ENCODE data around the gene CYP3A5. TPM values are rescaled to one million over a fixed set of nuclear protein-coding genes. Genes with fewer than 3 reads are reported as not detected.

Gene CYP3A5
- total and polyA plus RNA-seq, 2 of the 13 experiments (the other 11 are each of a cell fraction or from before 2014, with no cell fraction given), result 5.7 to 9.3 TPM

DNA sequence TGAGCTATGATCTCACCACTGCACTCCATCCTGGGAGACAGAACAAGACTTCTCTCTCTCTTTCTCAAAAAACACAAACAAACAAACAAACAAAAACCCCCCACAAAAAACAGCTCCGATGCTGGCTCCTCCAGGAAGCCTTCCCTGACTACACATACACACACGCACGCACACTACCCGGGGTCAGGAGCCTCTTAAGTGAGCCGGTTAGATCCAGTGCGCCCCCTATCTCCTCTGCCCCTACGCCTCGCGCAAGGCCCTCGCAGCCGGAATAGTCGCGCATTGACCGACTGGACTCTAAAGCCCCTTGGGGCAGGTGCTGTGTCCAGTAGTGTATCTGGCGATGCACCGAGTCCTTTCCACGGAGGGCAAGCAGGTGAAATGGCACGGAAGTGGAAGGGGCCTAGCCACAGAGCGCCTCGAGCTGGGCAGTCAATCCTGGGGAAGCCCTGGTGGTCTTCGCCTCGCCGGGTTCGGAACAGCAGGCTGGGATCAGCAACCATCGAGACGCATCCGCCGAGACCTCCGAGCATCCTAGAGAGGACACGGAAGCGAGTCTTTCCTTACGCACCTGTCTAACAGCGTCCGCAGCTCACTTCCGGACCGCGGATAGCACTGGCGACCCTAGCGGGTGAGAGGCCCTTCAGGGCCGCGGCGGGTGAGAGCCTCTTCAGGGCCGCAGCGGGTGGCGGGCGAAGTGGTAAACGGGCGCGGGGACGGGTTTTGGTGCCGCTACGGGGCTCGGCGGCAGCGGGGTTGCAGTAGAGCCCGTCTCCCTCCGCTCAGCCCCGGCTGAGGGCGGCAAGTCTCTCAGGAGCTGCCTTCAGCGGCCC lies 63.2 kb downstream of the CYP3A5 start, which contains the start of gene ZSCAN25:
TSS of gene ZSCAN25 (plus strand) at position 588 of the 833 bp plus-strand sequence. CDS start 2,661 bp downstream, outside the sequence.
- Histone ChIP-seq H3K9ac (ENCODE audit: insufficient read depth, low read depth, low read length) (peak within 1 kb of the TSS; percentile 99), H3K4me3 (replicated peaks in 1 of 3; ENCODE audit: insufficient read depth in 1 of 3, low read depth in 2 of 3, low read length in 3 of 3) (peak within 1 kb of the TSS; percentile 93 to 98 (median 96)), H3K4me2 (ENCODE audit: low read depth, low read length) (peak within 1 kb of the TSS; percentile 97), H3K27ac (ENCODE audit: extremely low read length, insufficient read depth, low read length) (peak within 1 kb of the TSS; percentile 96), H3K9me3 (ENCODE audit: low read length) (no peaks in the 10 kb centered on the region), H3K36me3 (replicated peaks in 1 of 2; ENCODE audit: control insufficient read depth in 1 of 2, insufficient read depth in 2 of 2, low read length in 2 of 2) (peaks cover 18 to 33% of the 10 kb centered on the region in 2 experiments), H3K4me1 (ENCODE audit: insufficient read depth, low read length) (peaks cover 25% of the 10 kb centered on the region), H4K20me1 (ENCODE audit: insufficient read depth, low read length) (no peaks in the 10 kb centered on the region), H3K27me3 (ENCODE audit: control insufficient read depth in 1 of 2, insufficient read depth in 2 of 2, low read length in 2 of 2) (no peaks in the 10 kb centered on the region; a peak in 1 of 5 replicates), H2AFZ (ENCODE audit: low read length) (peak within 1 kb of the TSS; percentile 97), H3K79me2 (ENCODE audit: insufficient read depth, low read length) (peaks cover 27% of the 10 kb centered on the region)
- ChIA-PET POLR2A (interaction anchor here (1.0 to 2.9 kb wide), 19 partner anchors 14 to 387 kb away, joined by 3 to 23 read pairs (median 5); partner anchors contain the start of genes ATP5MF, AZGP1, TRIM4 and ZKSCAN5), CTCF (ENCODE audit: low intra/inter-chr PET ratio, low total read pairs) (no interaction called here)
- DNase-seq (ENCODE audit: low spot score) (peak; percentile 91), ATAC-seq (peak; percentile 96), FAIRE-seq (peak; percentile 94)
- 0% methylated on average over 9 of the region's 60 CpGs for WGBS (ENCODE audit: low lambda C conversion rate)
- in situ Hi-C loops (cut with HindIII; ENCODE audit: extremely low pct_ligation_motif_present, low pct_unique_long_range_greater_than_20kb) (no loop called here), intact Hi-C loops (cut with micrococcal nuclease; ENCODE audit: unreplicated experiment) (loop anchor here (2.0 kb wide), 1 partner anchor 58 kb away; the partner anchor contains the start of gene ZNF655)
- BruUV-seq (replicated peaks), result TSS peak; percentile 91
- TF ChIP-seq EZH2 (conservative IDR thresholded peaks at IDR 0.05; ENCODE audit: low read depth, low read length), result no peak
- peak; percentile 67; the same call in 1 of the 2 replicates for TF ChIP-seq MTA1 (CRISPR knock-in tag; IDR thresholded peaks at IDR 0.05; ENCODE audit: borderline replicate concordance)
- no peak for TF ChIP-seq ZNF652 (CRISPR knock-in tag; IDR thresholded peaks at IDR 0.05; ENCODE audit: borderline replicate concordance, low read depth)
- TF ChIP-seq NFIB (CRISPR knock-in tag; IDR thresholded peaks at IDR 0.05; ENCODE audit: borderline replicate concordance), result no peak
- peak; percentile 90 for TF ChIP-seq RNF2 (conservative IDR thresholded peaks at IDR 0.05; ENCODE audit: low read depth)
- peak; percentile 35; the same call in 1 of the 2 replicates for TF ChIP-seq ZNF296 (CRISPR knock-in tag; conservative IDR thresholded peaks at IDR 0.05)
- TF ChIP-seq EED (CRISPR knock-in tag; IDR thresholded peaks at IDR 0.05), result peak; percentile 87
- no peak for TF ChIP-seq RORA (CRISPR knock-in tag; IDR thresholded peaks at IDR 0.05)
- peak; percentile 67; the same call in 1 of the 2 replicates for TF ChIP-seq ZNF747 (CRISPR knock-in tag; IDR thresholded peaks at IDR 0.05; ENCODE audit: borderline replicate concordance)
- TF ChIP-seq ZMYM3 (CRISPR knock-in tag; IDR thresholded peaks at IDR 0.05), result peak; percentile 95
- TF ChIP-seq ARNT2 (CRISPR knock-in tag; IDR thresholded peaks at IDR 0.05; ENCODE audit: low read depth), result peak; percentile 69
- TF ChIP-seq, protein P1, sequence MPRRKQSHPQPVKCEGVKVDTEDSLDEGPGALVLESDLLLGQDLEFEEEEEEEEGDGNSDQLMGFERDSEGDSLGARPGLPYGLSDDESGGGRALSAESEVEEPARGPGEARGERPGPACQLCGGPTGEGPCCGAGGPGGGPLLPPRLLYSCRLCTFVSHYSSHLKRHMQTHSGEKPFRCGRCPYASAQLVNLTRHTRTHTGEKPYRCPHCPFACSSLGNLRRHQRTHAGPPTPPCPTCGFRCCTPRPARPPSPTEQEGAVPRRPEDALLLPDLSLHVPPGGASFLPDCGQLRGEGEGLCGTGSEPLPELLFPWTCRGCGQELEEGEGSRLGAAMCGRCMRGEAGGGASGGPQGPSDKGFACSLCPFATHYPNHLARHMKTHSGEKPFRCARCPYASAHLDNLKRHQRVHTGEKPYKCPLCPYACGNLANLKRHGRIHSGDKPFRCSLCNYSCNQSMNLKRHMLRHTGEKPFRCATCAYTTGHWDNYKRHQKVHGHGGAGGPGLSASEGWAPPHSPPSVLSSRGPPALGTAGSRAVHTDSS (CRISPR knock-in tag; conservative IDR thresholded peaks at IDR 0.05), result 0 out of 2 replicates have a peak, but pooled peaks have one; percentile 21
- TF ChIP-seq, protein P2, sequence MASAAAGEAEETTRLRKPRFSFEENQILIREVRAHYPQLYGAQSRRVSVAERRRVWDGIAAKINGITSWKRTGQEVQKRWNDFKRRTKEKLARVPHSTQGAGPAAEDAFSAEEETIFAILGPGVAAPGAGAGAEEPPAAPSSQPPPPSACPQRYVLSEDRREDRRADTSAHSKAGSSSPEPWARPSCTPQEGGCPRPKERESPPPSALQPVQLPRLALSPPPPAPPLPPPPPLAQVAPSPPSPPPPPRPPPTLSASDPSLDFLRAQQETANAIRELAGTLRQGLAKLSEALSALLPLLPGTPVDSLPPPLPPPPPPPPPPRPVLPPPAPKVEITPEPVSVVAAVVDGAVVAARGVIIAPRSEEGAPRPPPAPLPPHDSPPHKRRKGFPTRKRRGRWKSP (CRISPR knock-in tag; IDR thresholded peaks at IDR 0.05), result peak; percentile 92
- 0 out of 2 replicates have a peak, but pooled peaks have one; percentile 53 for TF ChIP-seq PAF1 (CRISPR knock-in tag; IDR thresholded peaks at IDR 0.05)
- TF ChIP-seq AHR (CRISPR knock-in tag; IDR thresholded peaks at IDR 0.05), result peak; percentile 80; the same call in 1 of the 2 replicates
- TF ChIP-seq, protein P3, sequence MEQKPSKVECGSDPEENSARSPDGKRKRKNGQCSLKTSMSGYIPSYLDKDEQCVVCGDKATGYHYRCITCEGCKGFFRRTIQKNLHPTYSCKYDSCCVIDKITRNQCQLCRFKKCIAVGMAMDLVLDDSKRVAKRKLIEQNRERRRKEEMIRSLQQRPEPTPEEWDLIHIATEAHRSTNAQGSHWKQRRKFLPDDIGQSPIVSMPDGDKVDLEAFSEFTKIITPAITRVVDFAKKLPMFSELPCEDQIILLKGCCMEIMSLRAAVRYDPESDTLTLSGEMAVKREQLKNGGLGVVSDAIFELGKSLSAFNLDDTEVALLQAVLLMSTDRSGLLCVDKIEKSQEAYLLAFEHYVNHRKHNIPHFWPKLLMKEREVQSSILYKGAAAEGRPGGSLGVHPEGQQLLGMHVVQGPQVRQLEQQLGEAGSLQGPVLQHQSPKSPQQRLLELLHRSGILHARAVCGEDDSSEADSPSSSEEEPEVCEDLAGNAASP (CRISPR knock-in tag; IDR thresholded peaks at IDR 0.05; ENCODE audit: borderline replicate concordance), result 0 out of 2 replicates have a peak, but pooled peaks have one; percentile 34
- TF ChIP-seq TAF1 (CRISPR knock-in tag; IDR thresholded peaks at IDR 0.05), result peak; percentile 98
- TF ChIP-seq, protein P4, sequence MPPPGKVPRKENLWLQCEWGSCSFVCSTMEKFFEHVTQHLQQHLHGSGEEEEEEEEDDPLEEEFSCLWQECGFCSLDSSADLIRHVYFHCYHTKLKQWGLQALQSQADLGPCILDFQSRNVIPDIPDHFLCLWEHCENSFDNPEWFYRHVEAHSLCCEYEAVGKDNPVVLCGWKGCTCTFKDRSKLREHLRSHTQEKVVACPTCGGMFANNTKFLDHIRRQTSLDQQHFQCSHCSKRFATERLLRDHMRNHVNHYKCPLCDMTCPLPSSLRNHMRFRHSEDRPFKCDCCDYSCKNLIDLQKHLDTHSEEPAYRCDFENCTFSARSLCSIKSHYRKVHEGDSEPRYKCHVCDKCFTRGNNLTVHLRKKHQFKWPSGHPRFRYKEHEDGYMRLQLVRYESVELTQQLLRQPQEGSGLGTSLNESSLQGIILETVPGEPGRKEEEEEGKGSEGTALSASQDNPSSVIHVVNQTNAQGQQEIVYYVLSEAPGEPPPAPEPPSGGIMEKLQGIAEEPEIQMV (CRISPR knock-in tag; IDR thresholded peaks at IDR 0.05; ENCODE audit: low read depth), result peak; percentile 100

Data from HepG2 (cell line).